GM23338 (cell line): ENCODE data around the gene PROX1. TPM values are rescaled to one million over a fixed set of nuclear protein-coding genes. Genes with fewer than 3 reads are reported as not detected.

Source experiments
- ATAC-seq: fragments of 200-7000 bp; cut with Tn5 transposase; 3 replicates; pipeline ENCODE4 v1.9.1; 2020
- DNase-seq: peaks from one replicate; pipeline ENCODE4 v3.0.0-alpha.2; 2015; ENCODE audit warnings: low spot score
- H2AFZ ChIP-seq: fragments of 200-600 bp; sonication (generic); 2 replicates; pipeline ENCODE4 v1.8.0; 2016; ENCODE audit warnings: antibody characterized with exemption, mild to moderate bottlenecking, moderate library complexity
- H3F3A ChIP-seq: fragments of 200-600 bp; sonication (generic); replicated peaks from 2 replicates; pipeline ENCODE4 v1.8.0; 2017; ENCODE audit warnings: antibody characterized with exemption, mixed run types, low read depth
- H3K27ac ChIP-seq: fragments of 200-600 bp; sonication (generic); 2 replicates; pipeline ENCODE4 v1.6.1; 2016; ENCODE audit warnings: low read depth
- H3K27me3 ChIP-seq: fragments of 200-600 bp; sonication (generic); 2 replicates; pipeline ENCODE4 v1.8.0; 2016; ENCODE audit warnings: mild to moderate bottlenecking, mixed run types, moderate library complexity; ENCODE audit not compliant: insufficient read depth
- H3K36me3 ChIP-seq: fragments of 200-600 bp; sonication (generic); 2 replicates; pipeline ENCODE4 v1.8.0; 2016; ENCODE audit warnings: mild to moderate bottlenecking; ENCODE audit not compliant: insufficient read depth
- H3K4me1 ChIP-seq: fragments of 200-600 bp; sonication (generic); 2 replicates; pipeline ENCODE4 v1.8.0; 2016; ENCODE audit warnings: mild to moderate bottlenecking, moderate library complexity; ENCODE audit not compliant: insufficient read depth
- H3K4me2 ChIP-seq: fragments of 200-600 bp; sonication (generic); 2 replicates; pipeline ENCODE4 v1.7.1; 2017; ENCODE audit warnings: mixed run types
- H3K4me3 ChIP-seq: fragments of 200-600 bp; sonication (generic); 2 replicates; pipeline ENCODE4 v1.6.1; 2016; ENCODE audit warnings: mixed run types
- H3K79me2 ChIP-seq: fragments of 200-600 bp; sonication (generic); replicated peaks from 2 replicates; pipeline ENCODE4 v1.8.0; 2017; ENCODE audit warnings: mild to moderate bottlenecking; ENCODE audit not compliant: insufficient read depth
- H3K9me2 ChIP-seq: fragments of 200-600 bp; sonication (generic); 2 replicates; pipeline ENCODE4 v1.8.0; 2017; ENCODE audit not compliant: insufficient read depth
- H4K20me1 ChIP-seq: fragments of 200-600 bp; sonication (generic); replicated peaks from 2 replicates; pipeline ENCODE4 v1.8.0; 2017; ENCODE audit warnings: mild to moderate bottlenecking; ENCODE audit not compliant: insufficient read depth
- H3K27ac Mint-ChIP-seq: 2 replicates; pipeline ENCODE4 v1.8.0; 2020; ENCODE audit warnings: inconsistent platforms, mild to moderate bottlenecking, moderate library complexity, mixed read lengths
- H3K27me3 Mint-ChIP-seq: 3 replicates; pipeline ENCODE4 v1.8.0; 2022; ENCODE audit warnings: low read depth, mild to moderate bottlenecking, moderate library complexity, mixed read lengths, inconsistent platforms; ENCODE audit not compliant: insufficient read depth, poor library complexity
- H3K36me3 Mint-ChIP-seq: 3 replicates; pipeline ENCODE4 v1.8.0; 2021; ENCODE audit warnings: low read depth, mild to moderate bottlenecking, inconsistent platforms, moderate library complexity, mixed read lengths
- H3K4me1 Mint-ChIP-seq: 3 replicates; pipeline ENCODE4 v1.8.0; 2020; ENCODE audit warnings: mild to moderate bottlenecking, inconsistent platforms, mixed read lengths
- H3K4me3 Mint-ChIP-seq: 3 replicates; pipeline ENCODE4 v1.8.0; 2021; ENCODE audit warnings: moderate library complexity, mild to moderate bottlenecking, inconsistent platforms, mixed read lengths
- H3K9me3 Mint-ChIP-seq: 3 replicates; pipeline ENCODE4 v1.8.0; 2020; ENCODE audit warnings: moderate library complexity, mild to moderate bottlenecking, inconsistent platforms, mixed read lengths
- CREB1 ChIP-seq: fragments of 250-450 bp; sonication (Bioruptor Pico); IDR thresholded peaks from 2 replicates; pipeline ENCODE4 v1.5.0; 2020; ENCODE audit warnings: low read depth, mild to moderate bottlenecking, moderate library complexity
- EZH2 ChIP-seq: fragments of 200-600 bp; sonication (generic); IDR thresholded peaks from one replicate; pipeline ENCODE4 v1.8.0; 2017; ENCODE audit warnings: antibody characterized with exemption, mild to moderate bottlenecking, low read depth; ENCODE audit not compliant: unreplicated experiment
- POLR2AphosphoS5 ChIP-seq: IDR thresholded peaks from 2 replicates; pipeline ENCODE4 v1.6.1; 2016; ENCODE audit warnings: antibody characterized with exemption, low read depth
- polyA plus RNA-seq: library from polyadenylated mRNA; unstranded; fragments of >200 nt; fragmentation: Nextera tagmentation; extraction: Ambion mirVana; gene quantifications from 2 replicates; pipeline ENCODE4 v1.2.1, GENCODE V29; 2016
- total RNA-seq: library from RNA; depleted of rRNA; stranded (reverse); fragments of >200 nt; shearing (Covaris generic); gene quantifications from 2 replicates; pipeline ENCODE4 v1.2.3, GENCODE V29; 2014
- TF ChIP-seq, protein P1 (sequence below): IDR thresholded peaks from 2 replicates; pipeline ENCODE4 v1.6.1; 2016; ENCODE audit warnings: antibody characterized with exemption
- TF ChIP-seq, protein P2 (sequence below): fragments of 250-450 bp; sonication (Bioruptor Pico); IDR thresholded peaks from 2 replicates; pipeline ENCODE4 v1.5.0; 2020; ENCODE audit warnings: mild to moderate bottlenecking, moderate library complexity
- TF ChIP-seq, protein P3 (sequence below): IDR thresholded peaks from one replicate; pipeline ENCODE4 v1.6.1; 2018; ENCODE audit warnings: antibody characterized with exemption; ENCODE audit not compliant: unreplicated experiment

Gene PROX1
- total and polyA plus RNA-seq, 2 experiments from 2014 or later, result 0.49 to 0.66 TPM

DNA sequence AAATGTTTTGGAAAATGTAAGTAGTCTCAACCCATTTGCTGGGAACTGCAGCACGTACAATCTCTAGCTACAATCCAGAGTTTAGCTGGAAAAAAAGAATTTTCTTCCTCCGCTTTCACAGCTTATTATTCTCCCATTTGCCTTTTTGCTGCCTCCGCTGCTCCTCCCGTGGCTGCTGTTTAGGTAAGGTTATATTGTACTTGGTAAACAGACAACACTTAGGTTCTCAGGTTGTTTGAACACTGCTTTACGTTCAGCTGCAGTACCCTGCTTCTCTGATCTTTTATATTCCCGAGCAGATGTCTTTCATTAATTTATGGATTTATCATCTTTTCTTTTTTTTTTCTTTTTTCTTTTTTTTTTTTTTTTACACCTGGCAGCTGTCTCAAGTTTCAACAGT lies 14.3 kb downstream of the PROX1 start:
- H3K79me2 ChIP-seq, result no peaks in the 10 kb centered on the region
- no peaks in the 10 kb centered on the region for H3K9me3 Mint-ChIP-seq
- ATAC-seq (no peak), DNase-seq (no peak)
- no peaks in the 10 kb centered on the region for H3K9me2 ChIP-seq
- no peak overlapping the region for H3K4me3 ChIP-seq
- H3K27ac Mint-ChIP-seq, result no peak overlapping the region
- no peaks in the 10 kb centered on the region for H3K27me3 ChIP-seq
- 0 out of 2 replicates have a peak overlapping the region, but pooled peaks have one; percentile 13 for H3K4me2 ChIP-seq
- no peak overlapping the region for H3K4me3 Mint-ChIP-seq
- no peaks in the 10 kb centered on the region for H3F3A ChIP-seq
- no peaks in the 10 kb centered on the region for H3K27me3 Mint-ChIP-seq
- H3K36me3 ChIP-seq, result no peaks in the 10 kb centered on the region
- no peak overlapping the region for H2AFZ ChIP-seq
- no peaks in the 10 kb centered on the region for H4K20me1 ChIP-seq
- no peaks in the 10 kb centered on the region for H3K36me3 Mint-ChIP-seq
- TF ChIP-seq, protein P1, sequence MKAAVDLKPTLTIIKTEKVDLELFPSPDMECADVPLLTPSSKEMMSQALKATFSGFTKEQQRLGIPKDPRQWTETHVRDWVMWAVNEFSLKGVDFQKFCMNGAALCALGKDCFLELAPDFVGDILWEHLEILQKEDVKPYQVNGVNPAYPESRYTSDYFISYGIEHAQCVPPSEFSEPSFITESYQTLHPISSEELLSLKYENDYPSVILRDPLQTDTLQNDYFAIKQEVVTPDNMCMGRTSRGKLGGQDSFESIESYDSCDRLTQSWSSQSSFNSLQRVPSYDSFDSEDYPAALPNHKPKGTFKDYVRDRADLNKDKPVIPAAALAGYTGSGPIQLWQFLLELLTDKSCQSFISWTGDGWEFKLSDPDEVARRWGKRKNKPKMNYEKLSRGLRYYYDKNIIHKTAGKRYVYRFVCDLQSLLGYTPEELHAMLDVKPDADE, result no peak
- no peak for TF ChIP-seq POLR2AphosphoS5
- TF ChIP-seq EZH2, result no peak
- TF ChIP-seq, protein P2, sequence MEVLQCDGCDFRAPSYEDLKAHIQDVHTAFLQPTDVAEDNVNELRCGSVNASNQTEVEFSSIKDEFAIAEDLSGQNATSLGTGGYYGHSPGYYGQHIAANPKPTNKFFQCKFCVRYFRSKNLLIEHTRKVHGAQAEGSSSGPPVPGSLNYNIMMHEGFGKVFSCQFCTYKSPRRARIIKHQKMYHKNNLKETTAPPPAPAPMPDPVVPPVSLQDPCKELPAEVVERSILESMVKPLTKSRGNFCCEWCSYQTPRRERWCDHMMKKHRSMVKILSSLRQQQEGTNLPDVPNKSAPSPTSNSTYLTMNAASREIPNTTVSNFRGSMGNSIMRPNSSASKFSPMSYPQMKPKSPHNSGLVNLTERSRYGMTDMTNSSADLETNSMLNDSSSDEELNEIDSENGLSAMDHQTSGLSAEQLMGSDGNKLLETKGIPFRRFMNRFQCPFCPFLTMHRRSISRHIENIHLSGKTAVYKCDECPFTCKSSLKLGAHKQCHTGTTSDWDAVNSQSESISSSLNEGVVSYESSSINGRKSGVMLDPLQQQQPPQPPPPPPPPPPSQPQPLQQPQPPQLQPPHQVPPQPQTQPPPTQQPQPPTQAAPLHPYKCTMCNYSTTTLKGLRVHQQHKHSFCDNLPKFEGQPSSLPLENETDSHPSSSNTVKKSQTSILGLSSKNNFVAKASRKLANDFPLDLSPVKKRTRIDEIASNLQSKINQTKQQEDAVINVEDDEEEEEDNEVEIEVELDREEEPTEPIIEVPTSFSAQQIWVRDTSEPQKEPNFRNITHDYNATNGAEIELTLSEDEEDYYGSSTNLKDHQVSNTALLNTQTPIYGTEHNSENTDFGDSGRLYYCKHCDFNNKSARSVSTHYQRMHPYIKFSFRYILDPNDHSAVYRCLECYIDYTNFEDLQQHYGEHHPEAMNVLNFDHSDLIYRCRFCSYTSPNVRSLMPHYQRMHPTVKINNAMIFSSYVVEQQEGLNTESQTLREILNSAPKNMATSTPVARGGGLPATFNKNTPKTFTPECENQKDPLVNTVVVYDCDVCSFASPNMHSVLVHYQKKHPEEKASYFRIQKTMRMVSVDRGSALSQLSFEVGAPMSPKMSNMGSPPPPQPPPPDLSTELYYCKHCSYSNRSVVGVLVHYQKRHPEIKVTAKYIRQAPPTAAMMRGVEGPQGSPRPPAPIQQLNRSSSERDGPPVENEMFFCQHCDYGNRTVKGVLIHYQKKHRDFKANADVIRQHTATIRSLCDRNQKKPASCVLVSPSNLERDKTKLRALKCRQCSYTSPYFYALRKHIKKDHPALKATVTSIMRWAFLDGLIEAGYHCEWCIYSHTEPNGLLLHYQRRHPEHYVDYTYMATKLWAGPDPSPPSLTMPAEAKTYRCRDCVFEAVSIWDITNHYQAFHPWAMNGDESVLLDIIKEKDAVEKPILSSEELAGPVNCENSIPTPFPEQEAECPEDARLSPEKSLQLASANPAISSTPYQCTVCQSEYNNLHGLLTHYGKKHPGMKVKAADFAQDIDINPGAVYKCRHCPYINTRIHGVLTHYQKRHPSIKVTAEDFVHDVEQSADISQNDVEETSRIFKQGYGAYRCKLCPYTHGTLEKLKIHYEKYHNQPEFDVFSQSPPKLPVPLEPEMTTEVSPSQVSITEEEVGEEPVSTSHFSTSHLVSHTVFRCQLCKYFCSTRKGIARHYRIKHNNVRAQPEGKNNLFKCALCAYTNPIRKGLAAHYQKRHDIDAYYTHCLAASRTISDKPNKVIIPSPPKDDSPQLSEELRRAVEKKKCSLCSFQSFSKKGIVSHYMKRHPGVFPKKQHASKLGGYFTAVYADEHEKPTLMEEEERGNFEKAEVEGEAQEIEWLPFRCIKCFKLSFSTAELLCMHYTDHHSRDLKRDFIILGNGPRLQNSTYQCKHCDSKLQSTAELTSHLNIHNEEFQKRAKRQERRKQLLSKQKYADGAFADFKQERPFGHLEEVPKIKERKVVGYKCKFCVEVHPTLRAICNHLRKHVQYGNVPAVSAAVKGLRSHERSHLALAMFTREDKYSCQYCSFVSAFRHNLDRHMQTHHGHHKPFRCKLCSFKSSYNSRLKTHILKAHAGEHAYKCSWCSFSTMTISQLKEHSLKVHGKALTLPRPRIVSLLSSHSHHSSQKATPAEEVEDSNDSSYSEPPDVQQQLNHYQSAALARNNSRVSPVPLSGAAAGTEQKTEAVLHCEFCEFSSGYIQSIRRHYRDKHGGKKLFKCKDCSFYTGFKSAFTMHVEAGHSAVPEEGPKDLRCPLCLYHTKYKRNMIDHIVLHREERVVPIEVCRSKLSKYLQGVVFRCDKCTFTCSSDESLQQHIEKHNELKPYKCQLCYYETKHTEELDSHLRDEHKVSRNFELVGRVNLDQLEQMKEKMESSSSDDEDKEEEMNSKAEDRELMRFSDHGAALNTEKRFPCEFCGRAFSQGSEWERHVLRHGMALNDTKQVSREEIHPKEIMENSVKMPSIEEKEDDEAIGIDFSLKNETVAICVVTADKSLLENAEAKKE (CRISPR knock-in tag), result no peak
- TF ChIP-seq, protein P3, sequence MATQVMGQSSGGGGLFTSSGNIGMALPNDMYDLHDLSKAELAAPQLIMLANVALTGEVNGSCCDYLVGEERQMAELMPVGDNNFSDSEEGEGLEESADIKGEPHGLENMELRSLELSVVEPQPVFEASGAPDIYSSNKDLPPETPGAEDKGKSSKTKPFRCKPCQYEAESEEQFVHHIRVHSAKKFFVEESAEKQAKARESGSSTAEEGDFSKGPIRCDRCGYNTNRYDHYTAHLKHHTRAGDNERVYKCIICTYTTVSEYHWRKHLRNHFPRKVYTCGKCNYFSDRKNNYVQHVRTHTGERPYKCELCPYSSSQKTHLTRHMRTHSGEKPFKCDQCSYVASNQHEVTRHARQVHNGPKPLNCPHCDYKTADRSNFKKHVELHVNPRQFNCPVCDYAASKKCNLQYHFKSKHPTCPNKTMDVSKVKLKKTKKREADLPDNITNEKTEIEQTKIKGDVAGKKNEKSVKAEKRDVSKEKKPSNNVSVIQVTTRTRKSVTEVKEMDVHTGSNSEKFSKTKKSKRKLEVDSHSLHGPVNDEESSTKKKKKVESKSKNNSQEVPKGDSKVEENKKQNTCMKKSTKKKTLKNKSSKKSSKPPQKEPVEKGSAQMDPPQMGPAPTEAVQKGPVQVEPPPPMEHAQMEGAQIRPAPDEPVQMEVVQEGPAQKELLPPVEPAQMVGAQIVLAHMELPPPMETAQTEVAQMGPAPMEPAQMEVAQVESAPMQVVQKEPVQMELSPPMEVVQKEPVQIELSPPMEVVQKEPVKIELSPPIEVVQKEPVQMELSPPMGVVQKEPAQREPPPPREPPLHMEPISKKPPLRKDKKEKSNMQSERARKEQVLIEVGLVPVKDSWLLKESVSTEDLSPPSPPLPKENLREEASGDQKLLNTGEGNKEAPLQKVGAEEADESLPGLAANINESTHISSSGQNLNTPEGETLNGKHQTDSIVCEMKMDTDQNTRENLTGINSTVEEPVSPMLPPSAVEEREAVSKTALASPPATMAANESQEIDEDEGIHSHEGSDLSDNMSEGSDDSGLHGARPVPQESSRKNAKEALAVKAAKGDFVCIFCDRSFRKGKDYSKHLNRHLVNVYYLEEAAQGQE, result no peak
- no peak for TF ChIP-seq CREB1 (CRISPR knock-in tag)
- H3K27ac ChIP-seq, result no peak overlapping the region
- peaks cover 16% of the 10 kb centered on the region for H3K4me1 ChIP-seq
- H3K4me1 Mint-ChIP-seq, result peaks cover 15% of the 10 kb centered on the region
